KMS-11 (cell line): ENCODE measurements around the gene VPS35L.
A peak's percentile ranks its signal among the peaks of the same experiment; 100 is the strongest.

Experiments used
- H2AFZ ChIP-seq: fragments of 200-600 bp; sonication (generic); 2 replicates; pipeline ENCODE4 v1.6.1; 2016; ENCODE audit warnings: antibody characterized with exemption, mixed run types, low read depth
- H3K27ac ChIP-seq: fragments of 200-600 bp; sonication (generic); 2 replicates; pipeline ENCODE4 v1.6.1; 2016; ENCODE audit warnings: mild to moderate bottlenecking, mixed run types
- H3K27me3 ChIP-seq: fragments of 200-600 bp; sonication (generic); 2 replicates; pipeline ENCODE4 v1.6.1; 2017; ENCODE audit warnings: mild to moderate bottlenecking, low read depth, mixed run types, moderate library complexity; ENCODE audit not compliant: insufficient read depth
- H3K36me3 ChIP-seq: fragments of 200-600 bp; sonication (generic); 2 replicates; pipeline ENCODE4 v1.6.1; 2017; ENCODE audit warnings: mild to moderate bottlenecking, mixed run types; ENCODE audit not compliant: insufficient read depth
- H3K4me1 ChIP-seq: fragments of 200-600 bp; sonication (generic); 2 replicates; pipeline ENCODE4 v1.6.1; 2016; ENCODE audit warnings: mild to moderate bottlenecking, low read depth, mixed run types; ENCODE audit not compliant: poor library complexity, severe bottlenecking
- H3K4me2 ChIP-seq: fragments of 200-600 bp; sonication (generic); 2 replicates; pipeline ENCODE4 v1.7.0; 2016; ENCODE audit warnings: mild to moderate bottlenecking, mixed run types
- H3K4me3 ChIP-seq: fragments of 200-600 bp; sonication (generic); IDR thresholded peaks from 2 replicates; pipeline ENCODE4 v1.6.1; 2017; ENCODE audit warnings: low read depth, low read length, mixed read lengths; ENCODE audit not compliant: insufficient read depth
- H3K79me2 ChIP-seq: fragments of 200-600 bp; sonication (generic); 2 replicates; pipeline ENCODE4 v1.6.1; 2016; ENCODE audit warnings: low read depth, mixed run types; ENCODE audit not compliant: insufficient read depth
- H3K9ac ChIP-seq: fragments of 200-600 bp; sonication (generic); 2 replicates; pipeline ENCODE4 v1.6.1; 2016; ENCODE audit warnings: mild to moderate bottlenecking, mixed run types
- H4K20me1 ChIP-seq: fragments of 200-600 bp; sonication (generic); 2 replicates; pipeline ENCODE4 v1.6.1; 2016; ENCODE audit warnings: mild to moderate bottlenecking, mixed run types; ENCODE audit not compliant: insufficient read depth
- TF ChIP-seq, protein P1 (sequence below): fragments of 200-600 bp; sonication (generic); conservative IDR thresholded peaks from 2 replicates; pipeline ENCODE4 v1.6.1; 2017; ENCODE audit warnings: low read depth, mild to moderate bottlenecking, antibody characterized with exemption, low read length, moderate library complexity, mixed read lengths

The VPS35L gene

DNA sequence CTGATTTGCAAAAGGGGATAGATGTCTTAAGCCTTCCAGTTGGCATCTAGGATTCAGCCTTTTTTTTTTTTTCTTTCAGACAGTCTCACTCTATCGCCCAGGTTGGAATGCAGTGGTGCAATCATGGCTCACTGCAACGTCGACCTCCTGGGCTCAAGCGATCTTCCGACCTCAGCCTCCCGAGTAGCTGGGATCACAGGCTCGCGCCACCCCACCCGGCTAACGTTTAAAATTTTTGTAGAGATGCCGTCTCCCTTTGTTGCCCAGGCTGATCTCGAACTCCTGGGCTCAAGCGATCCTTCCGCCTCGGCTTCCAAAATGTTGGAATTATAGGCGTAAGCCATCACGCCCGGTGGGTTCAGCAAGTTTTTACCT, 32.3 kb upstream of the VPS35L start:
- H3K27ac ChIP-seq: no peak overlapping the region
- no peak overlapping the region for H3K4me3 ChIP-seq
- H3K4me1 ChIP-seq: peaks cover 40% of the 10 kb centered on the region

DNA sequence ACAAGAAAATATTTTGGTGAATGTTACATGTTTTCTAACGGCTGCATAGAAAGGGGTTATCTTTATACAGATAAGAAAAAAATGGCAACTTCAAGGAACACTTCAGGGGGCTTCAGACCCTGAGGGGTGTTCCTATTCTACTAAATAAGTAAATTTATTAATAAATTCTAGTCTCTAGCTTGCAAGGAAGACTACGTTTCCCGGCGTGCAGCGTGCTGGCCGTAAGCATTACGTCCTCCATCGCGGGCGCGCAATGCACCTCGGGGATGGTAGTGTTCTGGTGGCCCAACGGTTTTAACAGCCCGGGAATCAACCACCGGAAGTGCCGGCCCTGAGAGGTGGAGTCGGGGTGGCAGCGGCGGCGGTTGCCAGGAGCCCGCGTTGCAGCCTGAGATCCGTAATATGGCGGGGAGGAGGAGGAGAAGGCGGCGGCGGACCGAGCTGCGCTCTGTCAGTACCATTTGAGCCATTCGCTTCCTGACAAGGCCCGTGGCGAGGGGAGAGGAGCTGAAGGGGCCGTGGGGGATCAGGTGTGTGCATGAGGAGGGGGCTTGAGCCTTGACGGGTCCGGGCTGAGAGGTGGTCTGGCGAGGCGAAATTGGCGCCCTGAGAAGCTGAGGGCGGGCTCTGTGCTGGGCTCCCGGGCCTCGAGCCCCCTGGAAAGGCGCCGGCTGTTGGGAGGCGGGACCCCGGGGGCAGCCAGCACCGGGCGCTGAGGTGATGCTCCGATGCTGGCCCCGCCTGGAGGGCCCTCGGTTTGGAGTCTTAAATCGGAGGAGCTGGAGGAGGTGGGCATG, 31.7 kb upstream of the VPS35L start, which contains the start of gene CCP110:
Gene CCP110, plus strand, starts transcription at position 384 of the 797 bp plus-strand sequence. CDS start 3,940 bp downstream, outside the sequence.
- Histone ChIP-seq H3K4me3 (no peak within 1 kb of the TSS), H3K9ac (peak within 1 kb of the TSS; percentile 81), H3K36me3 (no peaks in the 10 kb centered on the region), H3K4me2 (peak within 1 kb of the TSS; percentile 81), H2AFZ (peak within 1 kb of the TSS; percentile 87), H4K20me1 (no peaks in the 10 kb centered on the region), H3K79me2 (peaks cover 23% of the 10 kb centered on the region), H3K4me1 (peaks cover 39% of the 10 kb centered on the region), H3K27ac (peak within 1 kb of the TSS; percentile 38), H3K27me3 (no peaks in the 10 kb centered on the region)
- TF ChIP-seq, protein P1, sequence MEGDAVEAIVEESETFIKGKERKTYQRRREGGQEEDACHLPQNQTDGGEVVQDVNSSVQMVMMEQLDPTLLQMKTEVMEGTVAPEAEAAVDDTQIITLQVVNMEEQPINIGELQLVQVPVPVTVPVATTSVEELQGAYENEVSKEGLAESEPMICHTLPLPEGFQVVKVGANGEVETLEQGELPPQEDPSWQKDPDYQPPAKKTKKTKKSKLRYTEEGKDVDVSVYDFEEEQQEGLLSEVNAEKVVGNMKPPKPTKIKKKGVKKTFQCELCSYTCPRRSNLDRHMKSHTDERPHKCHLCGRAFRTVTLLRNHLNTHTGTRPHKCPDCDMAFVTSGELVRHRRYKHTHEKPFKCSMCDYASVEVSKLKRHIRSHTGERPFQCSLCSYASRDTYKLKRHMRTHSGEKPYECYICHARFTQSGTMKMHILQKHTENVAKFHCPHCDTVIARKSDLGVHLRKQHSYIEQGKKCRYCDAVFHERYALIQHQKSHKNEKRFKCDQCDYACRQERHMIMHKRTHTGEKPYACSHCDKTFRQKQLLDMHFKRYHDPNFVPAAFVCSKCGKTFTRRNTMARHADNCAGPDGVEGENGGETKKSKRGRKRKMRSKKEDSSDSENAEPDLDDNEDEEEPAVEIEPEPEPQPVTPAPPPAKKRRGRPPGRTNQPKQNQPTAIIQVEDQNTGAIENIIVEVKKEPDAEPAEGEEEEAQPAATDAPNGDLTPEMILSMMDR: no peak

More for the DNA sequence above, 32.3 kb upstream of the VPS35L start:
- TF ChIP-seq, protein P1: no peak
- H4K20me1 ChIP-seq: no peaks in the 10 kb centered on the region
- peak overlapping the region; percentile 43; the same call in 1 of the 2 replicates for H3K4me2 ChIP-seq
- H3K9ac ChIP-seq: peak overlapping the region; percentile 81; the same call in 1 of the 2 replicates
- H3K27me3 ChIP-seq: no peaks in the 10 kb centered on the region
- H3K36me3 ChIP-seq: no peaks in the 10 kb centered on the region
- peaks cover 29% of the 10 kb centered on the region for H3K79me2 ChIP-seq
- peak overlapping the region; percentile 87 for H2AFZ ChIP-seq

DNA sequence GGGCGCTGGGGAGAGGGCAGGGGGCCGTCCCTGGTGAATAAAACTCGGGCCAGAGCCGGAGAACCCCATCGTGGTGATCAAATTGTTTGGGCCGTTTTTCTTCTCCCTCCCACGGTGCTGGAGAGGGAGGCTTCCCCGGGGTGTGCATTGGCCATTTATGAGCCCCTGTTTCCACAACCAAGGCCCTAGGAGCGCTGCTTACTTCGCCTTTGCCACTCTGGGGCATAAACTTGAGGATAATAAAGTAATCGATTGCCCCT, 31.2 kb upstream of the VPS35L start:
- Histone ChIP-seq H4K20me1 (no peaks in the 10 kb centered on the region), H3K4me1 (peaks cover 39% of the 10 kb centered on the region), H3K27me3 (no peaks in the 10 kb centered on the region), H3K4me2 (peak overlapping the region; percentile 81), H3K9ac (peak overlapping the region; percentile 81), H3K27ac (peak overlapping the region; percentile 38; the same call in 1 of the 2 replicates), H3K4me3 (no peak overlapping the region), H2AFZ (peak overlapping the region; percentile 87), H3K36me3 (no peaks in the 10 kb centered on the region), H3K79me2 (peaks cover 19% of the 10 kb centered on the region)
- TF ChIP-seq, protein P1: no peak

DNA sequence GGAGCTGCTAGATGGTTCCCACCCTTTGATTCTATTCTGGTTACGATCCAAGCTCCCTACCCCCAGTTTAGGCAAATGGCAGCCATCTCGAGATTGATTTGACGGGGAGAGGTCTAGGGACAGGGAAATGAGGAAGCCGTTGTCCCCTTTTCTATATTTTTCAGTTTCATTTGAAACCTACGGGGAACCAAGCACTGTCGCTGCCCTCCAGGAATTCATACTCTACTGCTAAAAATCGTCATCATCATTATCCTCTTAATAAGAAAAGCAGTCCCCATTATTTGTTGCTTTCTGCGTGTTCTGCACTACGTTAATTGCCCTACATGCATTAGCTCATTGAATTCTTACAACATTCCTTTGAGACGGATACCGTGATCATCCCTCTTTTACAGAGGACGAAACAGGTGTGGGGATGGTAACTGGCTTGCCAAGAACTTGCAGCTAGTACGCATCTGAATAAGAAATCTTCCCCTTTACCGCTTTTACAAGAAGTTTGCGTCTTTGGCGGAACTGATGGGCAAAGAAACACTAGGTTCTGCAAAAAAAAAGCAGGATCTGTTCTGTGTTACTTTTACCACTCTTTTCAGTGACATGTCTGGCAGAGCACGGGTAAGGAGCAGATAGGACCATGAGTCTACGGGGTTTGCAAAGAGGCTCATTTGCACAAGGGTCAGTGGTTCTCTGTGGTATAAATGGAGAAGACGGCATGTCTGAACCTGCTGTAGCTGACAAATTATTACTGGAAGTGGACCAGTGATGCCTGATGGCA, 30.7 kb upstream of the VPS35L start:
- TF ChIP-seq, protein P1: no peak
- Histone ChIP-seq H3K9ac (peak overlapping the region; percentile 81), H3K4me2 (peak overlapping the region; percentile 81), H4K20me1 (no peaks in the 10 kb centered on the region), H3K36me3 (no peaks in the 10 kb centered on the region), H3K4me3 (no peak overlapping the region), H3K79me2 (peaks cover 15% of the 10 kb centered on the region), H2AFZ (peak overlapping the region; percentile 87), H3K4me1 (peaks cover 34% of the 10 kb centered on the region), H3K27ac (no peak overlapping the region), H3K27me3 (no peaks in the 10 kb centered on the region)
